RPMI7951 (cell line): Measurements from ENCODE around the gene CRY1. TPM values are rescaled to one million over a fixed set of nuclear protein-coding genes. Genes with fewer than 3 reads are reported as not detected.

Experiments
- DNase-seq: peaks from one replicate; pipeline ENCODE4 v3.0.0-alpha.2; 2012; ENCODE audit warnings: low read depth
- total RNA-seq: library from RNA; depleted of rRNA; stranded (reverse); fragments of >200 nt; shearing (Covaris generic); gene quantifications from 2 replicates; pipeline ENCODE4 v1.2.3, GENCODE V29; 2014; rRNA removed

The CRY1 gene
- 17.2 and 18.2 TPM in 2 replicates for total RNA-seq

- peak; percentile 90 for DNase-seq
Measured at GRCh38 chr12:107093417-107094182, at the start of gene CRY1. Gene CRY1, minus strand, starts transcription at chr12:107093549. Its CDS starts 588 bp downstream, at chr12:107092961.

- DNase-seq, result no peak
Measured at GRCh38 chr12:107139787-107140186, 46.4 kb upstream of the CRY1 start.

GRCh38 chr12:107138990-107139389, 45.6 kb upstream of the CRY1 start:
- DNase-seq, result no peak

GRCh38 chr12:107135177-107135576, 41.8 kb upstream of the CRY1 start:
- DNase-seq, result no peak

- DNase-seq, result no peak
Measured at GRCh38 chr12:107134558-107134957, 41.2 kb upstream of the CRY1 start.

- no peak for DNase-seq
Measured at GRCh38 chr12:107133462-107133861, 40.1 kb upstream of the CRY1 start.

GRCh38 chr12:107131832-107132616, 38.7 kb upstream of the CRY1 start:
- peak; percentile 57 for DNase-seq

GRCh38 chr12:107130830-107131611, 37.7 kb upstream of the CRY1 start:
- no peak for DNase-seq

- DNase-seq, result no peak
Measured at GRCh38 chr12:107129315-107129930, 36.1 kb upstream of the CRY1 start.

GRCh38 chr12:107127482-107128430, 34.4 kb upstream of the CRY1 start:
- no peak for DNase-seq

GRCh38 chr12:107126796-107127481, 33.6 kb upstream of the CRY1 start:
- DNase-seq, result peak; percentile 7

- no peak for DNase-seq
Measured at GRCh38 chr12:107125833-107126232, 32.5 kb upstream of the CRY1 start.

- no peak for DNase-seq
Measured at GRCh38 chr12:107122452-107122958, 29.2 kb upstream of the CRY1 start.

- DNase-seq, result no peak
Measured at GRCh38 chr12:107119091-107119490, 25.7 kb upstream of the CRY1 start.

GRCh38 chr12:107118624-107119023, 25.3 kb upstream of the CRY1 start:
- no peak for DNase-seq

GRCh38 chr12:107115119-107115518, 21.8 kb upstream of the CRY1 start:
- no peak for DNase-seq

- DNase-seq, result no peak
Measured at GRCh38 chr12:107111314-107111713, 18.0 kb upstream of the CRY1 start.

GRCh38 chr12:107109726-107110719, 16.7 kb upstream of the CRY1 start:
- peak; percentile 0 for DNase-seq
